SKM-1 treated with dmso at 0.1 percent for 144 hours (cell line): Measurements from ENCODE around the gene PPP1R7.
"Not testable (repeated sequence)": the region's sequence is repeated elsewhere in the genome, so short reads cannot be mapped to it uniquely, and the experiment has no call there.

Source experiments
- DNase-seq: peaks from one replicate; lab custom pipeline; 2025; ENCODE audit not compliant: unreplicated experiment; lab: John Stamatoyannopoulos, UW

PPP1R7 gene

DNA sequence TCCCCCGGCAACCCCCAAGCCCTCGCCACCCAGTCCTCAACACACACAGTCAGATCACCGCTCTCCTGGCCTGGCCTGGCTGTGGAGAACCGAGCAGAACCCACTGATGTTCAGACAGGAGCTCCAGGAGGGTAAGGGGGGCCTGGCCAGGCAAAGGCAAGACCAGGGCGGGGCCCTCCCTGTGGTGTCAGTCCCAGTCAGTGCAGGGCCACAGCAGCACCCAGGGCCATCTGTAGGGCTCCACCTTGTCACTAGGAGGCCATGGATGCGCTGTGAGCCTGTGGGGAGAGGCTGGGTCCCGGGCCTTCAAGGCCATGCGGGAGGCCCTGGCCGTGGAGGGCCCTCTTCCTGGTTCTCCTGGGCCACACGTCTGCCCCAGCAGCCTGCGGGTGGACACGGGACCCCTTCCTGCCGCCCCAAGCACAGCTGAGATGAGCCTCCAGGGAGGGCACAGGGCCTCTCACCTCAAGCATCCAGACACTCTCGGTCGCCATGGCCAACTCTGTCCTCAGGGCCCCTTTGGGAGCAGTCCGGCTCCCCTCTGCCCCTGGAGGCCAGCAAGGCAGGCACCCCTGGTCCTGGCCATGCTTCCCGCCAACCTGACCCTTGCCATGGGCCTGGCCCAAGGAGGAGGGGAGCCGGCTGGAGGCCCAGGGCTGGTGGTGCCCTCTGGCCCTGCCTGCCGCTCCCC, 40.2 kb downstream of the PPP1R7 start:
- no peak for DNase-seq

DNA sequence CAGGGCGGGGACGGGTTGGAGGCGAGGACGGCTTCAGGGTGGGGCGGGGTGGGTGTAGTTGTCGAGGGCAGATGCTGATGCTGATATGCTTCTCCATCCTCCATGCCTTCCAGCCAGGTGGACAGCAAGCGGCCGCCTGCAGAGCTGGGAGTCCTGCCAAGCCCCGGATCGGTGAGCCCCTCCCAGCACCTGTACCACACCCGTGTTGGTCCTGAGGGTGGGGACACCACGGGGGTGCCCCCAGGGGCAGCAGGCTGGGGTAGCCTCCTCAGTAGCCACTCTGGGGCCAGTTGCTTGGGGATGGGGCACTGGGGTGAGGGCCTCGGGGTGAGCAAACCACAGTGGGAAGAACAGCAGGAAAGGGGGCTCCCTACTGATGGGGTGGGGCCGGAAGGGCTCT, 40.8 kb downstream of the PPP1R7 start:
- DNase-seq = no peak

DNA sequence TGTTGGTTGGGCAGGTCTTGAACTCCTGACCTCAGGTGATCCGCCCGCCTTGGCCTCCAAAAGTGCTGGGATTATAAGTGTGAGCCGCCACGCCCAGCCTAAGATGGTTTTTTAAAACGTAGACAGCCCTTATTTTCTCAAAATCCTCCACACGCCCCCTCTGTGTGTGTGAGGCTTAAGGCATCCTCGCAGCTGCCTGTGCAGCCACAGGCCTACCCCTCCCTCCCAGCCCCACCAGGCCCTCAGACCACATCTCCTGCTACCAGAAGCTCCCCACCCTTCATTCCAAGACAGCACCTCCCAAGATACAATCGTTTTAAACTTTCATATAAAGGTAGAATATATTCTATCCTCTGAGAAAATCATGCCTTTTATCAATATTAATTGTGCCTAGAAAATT, 43.0 kb downstream of the PPP1R7 start:
- no peak for DNase-seq

DNA sequence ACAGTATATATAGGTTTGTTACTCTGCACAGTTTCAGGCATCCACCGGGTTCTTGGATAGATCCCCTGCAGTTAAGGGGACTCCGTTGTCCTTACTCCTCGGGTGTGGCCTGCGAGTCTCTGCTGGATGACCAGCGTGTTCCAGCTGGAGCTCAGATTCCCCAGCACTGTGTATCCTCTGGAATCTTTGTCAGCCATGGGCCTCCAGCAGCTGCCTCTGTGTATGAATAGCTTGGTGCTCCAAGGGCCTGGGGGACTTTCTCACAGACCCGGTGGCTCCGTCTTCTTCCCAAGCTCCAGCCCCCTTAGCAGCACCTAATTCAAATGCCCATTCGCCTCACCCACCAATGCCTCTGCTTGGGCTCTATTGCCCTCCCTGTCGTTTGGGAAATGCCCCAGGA, 44.5 kb downstream of the PPP1R7 start:
- DNase-seq = no peak

DNA sequence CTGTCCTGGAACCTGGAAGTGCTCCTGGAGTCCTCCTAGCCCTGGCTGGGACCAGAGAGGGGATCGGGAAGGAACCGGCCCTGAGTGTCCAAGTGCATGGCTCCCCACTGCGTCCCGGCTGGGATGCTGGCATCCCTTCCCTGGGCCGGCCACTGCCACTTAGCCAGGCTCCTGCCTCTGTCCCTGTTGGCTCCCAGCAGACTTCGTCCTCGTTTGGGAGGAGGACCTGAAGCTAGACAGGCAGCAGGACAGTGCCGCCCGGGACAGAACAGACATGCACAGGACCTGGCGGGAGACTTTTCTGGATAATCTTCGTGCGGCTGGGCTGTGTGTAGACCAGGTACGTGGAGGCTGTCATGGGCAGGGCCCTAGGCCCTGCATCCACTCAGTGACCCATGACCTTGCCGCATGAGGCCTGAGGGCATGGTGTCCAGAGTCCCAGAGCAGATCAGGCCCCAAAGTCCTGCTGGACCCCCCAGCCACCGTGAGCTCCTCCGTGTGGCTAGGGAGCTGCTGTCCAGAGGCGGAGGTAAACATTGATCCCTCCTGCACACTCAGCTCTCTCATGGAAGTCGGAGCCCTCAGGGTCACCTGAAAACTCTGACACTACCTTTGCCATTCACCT, 45.4 kb downstream of the PPP1R7 start:
- no peak for DNase-seq

GRCh38 chr2:241197246-241197645, 47.0 kb downstream of the PPP1R7 start:
- not testable (repeated sequence) for DNase-seq

DNA sequence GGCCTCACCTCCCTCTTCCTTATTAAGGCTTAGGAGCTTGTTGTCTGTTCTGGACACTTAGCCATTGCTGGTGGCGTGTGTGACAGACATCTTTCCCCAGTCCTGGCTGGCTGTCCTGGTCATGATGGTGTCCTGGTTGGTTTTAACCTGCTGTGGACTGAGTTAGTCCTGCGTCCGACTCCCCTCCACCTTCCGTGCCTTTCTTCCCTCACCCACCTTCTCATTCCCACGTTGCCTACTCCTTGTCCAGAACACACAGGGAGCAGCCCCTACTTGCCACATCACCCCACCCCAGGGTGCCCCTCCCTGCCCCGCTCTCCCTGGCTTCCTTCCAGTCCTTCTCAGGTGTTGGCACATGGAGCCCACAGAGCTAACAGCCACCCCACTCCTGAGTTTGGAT, 47.7 kb downstream of the PPP1R7 start:
- DNase-seq = no peak

- DNase-seq = no peak
Measured at GRCh38 chr2:241198381-241199279, 48.4 kb downstream of the PPP1R7 start.

DNA sequence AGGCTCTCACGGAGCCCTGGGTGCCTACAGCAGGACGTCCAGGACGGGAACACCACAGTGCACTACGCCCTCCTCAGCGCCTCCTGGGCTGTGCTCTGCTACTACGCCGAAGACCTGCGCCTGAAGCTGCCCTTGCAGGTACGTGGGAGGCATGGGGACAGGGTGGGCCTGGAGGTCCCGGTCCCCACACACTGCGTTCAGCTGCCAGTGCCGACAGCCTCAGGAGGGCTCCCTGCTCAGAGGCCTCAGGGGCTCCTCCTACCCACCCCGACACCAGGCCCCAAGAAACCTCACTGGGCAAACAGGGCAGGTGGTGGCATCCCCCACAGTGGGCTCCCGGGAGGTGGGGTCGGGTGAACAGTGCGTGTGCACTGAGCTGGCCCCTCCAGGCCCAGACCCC, 49.0 kb downstream of the PPP1R7 start:
- DNase-seq = no peak

DNA sequence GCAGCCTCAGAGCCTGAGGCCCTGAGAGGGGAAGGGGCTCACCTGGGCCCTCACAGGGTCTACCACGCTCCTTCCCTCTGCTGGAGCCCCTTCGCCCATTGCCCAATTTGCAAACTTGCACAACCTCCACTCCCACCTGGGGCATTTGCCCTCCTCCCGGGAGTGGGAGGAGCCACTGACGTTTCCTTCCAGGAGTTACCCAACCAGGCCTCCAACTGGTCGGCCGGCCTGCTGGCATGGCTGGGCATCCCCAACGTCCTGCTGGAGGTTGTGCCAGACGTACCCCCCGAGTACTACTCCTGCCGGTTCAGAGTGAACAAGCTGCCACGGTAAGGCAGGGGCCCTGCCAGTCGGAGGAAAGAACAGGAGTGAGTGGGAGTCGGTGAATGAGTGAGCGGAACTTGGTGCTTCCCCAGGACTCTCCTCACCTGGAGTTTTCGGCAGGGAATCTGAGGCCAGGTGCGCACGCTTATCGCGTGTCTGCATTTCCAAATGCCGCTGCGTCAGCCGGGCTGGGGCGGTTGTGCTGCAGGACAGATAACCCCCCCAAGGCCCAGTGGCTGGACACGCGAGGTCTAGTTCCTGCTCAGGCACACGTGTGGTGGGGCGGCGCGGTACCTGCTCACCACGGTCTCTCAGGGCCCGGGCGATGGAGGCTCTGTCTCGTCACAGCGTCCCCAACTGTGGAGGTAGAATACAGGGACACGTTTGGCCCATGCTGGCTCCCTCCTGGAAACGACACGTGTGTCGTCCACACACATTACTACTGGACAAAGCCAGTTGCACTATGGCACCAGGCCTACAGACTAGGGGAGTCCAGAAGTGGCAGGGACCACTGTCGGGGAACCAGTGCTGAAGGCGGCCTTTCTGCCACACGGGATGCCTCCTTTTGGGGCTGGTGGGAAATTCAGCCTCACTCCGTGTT, 49.9 kb downstream of the PPP1R7 start:
- DNase-seq = peak; percentile 13

GRCh38 chr2:241200822-241201395, 50.6 kb downstream of the PPP1R7 start:
- peak; percentile 64 for DNase-seq

DNA sequence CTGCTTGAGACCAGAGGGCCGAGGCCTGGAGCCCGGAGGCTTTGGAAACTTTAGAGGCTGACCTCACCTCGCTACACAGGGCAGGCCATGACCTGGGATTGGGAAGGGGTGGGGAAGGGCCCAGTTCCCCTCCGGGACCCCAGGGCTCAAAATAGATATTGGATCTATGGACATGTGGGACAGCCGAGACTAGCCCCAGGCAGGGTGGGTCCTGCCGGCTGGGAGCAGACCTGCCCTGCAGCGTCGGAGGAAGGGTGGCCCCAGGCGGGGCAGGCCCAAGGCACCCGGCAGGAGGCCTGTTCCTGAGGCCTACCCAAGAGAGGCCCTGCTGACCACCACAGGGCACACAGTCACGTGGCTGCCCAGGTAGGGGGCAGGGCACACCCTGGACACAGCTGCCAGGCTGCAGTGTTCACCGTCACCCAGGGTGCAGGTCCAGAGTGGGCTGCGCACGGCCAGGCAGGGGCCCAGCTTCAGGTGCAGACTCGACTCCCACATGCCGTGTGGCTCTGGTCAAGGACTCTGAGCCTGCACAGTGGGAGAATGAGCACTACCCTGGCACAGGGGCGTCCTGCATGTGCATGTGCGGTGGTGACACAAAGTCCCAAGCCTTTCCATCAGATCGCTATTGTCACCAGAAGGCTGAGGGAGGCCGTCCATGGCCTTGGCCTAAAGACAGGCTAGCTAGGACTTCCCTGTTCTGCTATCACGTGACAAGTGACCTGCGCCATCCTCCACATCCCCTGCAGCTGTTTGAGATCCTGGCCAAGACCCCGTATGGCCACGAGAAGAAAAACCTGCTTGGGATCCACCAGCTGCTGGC, 51.4 kb downstream of the PPP1R7 start:
- no peak for DNase-seq

DNA sequence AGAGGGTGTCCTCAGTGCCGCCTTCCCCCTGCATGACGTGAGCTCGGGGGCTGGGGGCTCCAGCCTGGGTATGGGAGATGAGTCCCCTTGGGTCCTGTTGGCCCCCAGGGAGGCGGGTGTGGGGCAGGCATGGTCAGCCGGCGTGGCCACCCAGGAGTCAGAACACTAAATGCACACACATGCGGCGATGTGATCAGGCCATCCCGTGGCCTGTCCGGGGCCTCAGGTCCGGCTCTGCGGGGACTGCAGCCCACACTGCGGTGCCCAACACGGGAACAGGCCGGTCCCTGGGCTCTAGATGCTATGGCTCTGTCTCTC, 52.0 kb downstream of the PPP1R7 start:
- DNase-seq = no peak

DNA sequence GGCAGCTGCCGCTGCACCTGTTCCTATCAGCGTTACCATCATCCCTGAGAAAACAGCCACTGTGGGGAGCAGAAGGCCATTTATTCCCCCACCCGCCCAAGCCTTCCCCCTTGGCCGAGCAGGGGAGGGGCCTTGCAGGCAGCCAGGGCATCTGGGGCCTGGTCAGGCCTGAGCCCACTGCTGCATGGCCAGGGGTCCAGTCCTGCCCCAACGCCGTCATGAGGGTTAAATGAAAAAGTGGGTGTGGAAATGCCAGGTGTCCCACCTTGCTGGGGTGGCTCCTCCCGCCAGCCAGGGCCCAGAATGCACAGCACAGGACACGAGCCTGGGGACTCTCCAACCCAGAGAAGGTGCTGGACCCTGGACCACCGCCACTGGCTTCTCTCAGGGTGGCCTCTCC, 52.4 kb downstream of the PPP1R7 start:
- no peak for DNase-seq

GRCh38 chr2:241203218-241204009, 53.1 kb downstream of the PPP1R7 start:
- no peak for DNase-seq

DNA sequence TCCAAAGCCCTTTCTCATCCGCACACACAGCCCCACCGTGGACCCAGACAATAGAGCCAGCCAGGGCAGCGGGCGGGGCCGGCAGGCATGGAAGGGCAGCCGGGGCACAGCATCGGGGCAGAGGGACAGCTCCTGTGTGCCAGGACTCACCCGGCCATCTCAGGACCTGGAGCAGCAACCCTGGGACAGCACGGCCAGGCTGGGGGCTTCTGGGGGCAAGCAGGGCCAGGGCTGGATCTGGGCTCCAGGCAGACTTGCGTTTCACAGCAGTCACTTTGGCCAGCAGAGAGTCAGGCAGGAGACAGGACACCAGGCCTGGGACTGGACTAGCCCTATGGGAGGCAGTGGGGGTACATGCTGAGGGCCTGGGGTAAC, 53.7 kb downstream of the PPP1R7 start:
- DNase-seq = no peak

DNA sequence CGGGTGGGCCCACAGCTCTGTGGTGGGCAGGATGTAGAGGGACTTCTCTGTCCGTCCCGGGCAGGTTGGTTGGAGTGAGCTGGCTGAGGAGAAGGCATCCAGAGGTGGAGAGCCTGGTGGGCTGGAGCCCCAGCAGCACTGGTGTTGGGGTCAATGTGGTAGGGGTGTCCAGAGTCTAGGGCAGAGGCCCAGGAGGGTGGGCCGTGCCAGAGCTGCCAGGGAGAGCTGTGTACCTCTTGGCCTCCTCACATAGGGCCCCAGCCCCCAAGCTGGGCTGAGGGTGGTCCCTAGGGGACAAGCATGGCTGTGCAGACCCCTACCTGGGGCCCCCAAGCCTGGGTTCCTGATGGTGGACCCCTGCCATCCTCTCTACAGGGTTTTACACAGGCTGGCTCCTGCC, 54.2 kb downstream of the PPP1R7 start:
- DNase-seq = no peak

- DNase-seq = no peak
Measured at GRCh38 chr2:241205086-241205485, 54.8 kb downstream of the PPP1R7 start.

GRCh38 chr2:241207151-241207550, 56.9 kb downstream of the PPP1R7 start:
- no peak for DNase-seq
